ENCODE measurements around the gene REEP5.
A peak's percentile ranks its signal among the peaks of the same experiment; 100 is the strongest.
"Not testable (repeated sequence)": the region's sequence is repeated elsewhere in the genome, so short reads cannot be mapped to it uniquely, and the experiment has no call there.

Gene REEP5

DNA sequence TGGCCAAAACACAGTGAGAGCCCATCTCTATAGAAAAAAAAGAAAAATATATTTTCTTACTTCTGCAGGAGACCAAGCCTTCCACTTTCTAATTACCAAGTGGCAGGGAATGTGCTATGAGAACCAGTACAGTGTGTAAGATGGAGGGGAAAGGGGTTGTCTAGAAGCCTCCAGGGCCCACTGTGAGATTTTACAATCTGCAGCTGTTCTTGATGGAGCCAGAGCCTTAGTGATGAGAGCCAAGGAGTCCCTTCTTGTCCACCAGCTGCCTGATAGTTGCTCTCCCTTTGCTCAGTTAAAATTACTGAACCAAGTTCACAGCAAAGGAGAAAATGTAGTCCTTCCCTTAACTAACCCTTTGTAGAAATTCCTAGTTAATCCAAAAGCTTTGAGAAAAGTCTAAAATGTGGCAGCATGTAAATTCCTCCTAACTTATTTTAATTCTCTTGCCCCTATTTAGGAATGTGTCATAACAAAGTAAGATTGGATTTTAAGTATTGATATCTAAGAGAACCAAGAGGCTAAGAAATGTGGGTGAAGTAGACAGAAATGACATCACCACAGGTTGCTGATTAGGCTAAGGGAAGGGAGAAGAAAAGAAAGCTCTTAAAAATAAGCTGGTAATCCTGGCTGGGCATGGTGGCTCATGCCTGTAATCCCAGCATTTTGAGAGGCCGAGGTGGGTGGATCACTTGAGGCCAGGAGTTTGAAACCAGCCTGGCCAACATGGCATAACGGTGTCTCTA, 41.6 kb downstream of the REEP5 start:
- Mint-ChIP-seq H3K9me3 (no peaks in the 10 kb centered on the region), H3K36me3 (ENCODE audit: low read depth) (peaks cover 47% of the 10 kb centered on the region), H3K27me3 (no peaks in the 10 kb centered on the region), H3K4me1 (ENCODE audit: low read depth) (peaks cover 30% of the 10 kb centered on the region), H3K27ac (peak overlapping the region; percentile 65), H3K4me3 (no peak overlapping the region)

- Mint-ChIP-seq H3K36me3 (ENCODE audit: low read depth) (peaks cover 47% of the 10 kb centered on the region), H3K27ac (peak overlapping the region; percentile 83), H3K27me3 (no peaks in the 10 kb centered on the region), H3K9me3 (no peaks in the 10 kb centered on the region), H3K4me1 (ENCODE audit: low read depth) (peaks cover 30% of the 10 kb centered on the region), H3K4me3 (peak overlapping the region; percentile 39)
These were observed 43.3 kb downstream of the REEP5 start for GRCh38 chr5:112878760-112879159.

DNA sequence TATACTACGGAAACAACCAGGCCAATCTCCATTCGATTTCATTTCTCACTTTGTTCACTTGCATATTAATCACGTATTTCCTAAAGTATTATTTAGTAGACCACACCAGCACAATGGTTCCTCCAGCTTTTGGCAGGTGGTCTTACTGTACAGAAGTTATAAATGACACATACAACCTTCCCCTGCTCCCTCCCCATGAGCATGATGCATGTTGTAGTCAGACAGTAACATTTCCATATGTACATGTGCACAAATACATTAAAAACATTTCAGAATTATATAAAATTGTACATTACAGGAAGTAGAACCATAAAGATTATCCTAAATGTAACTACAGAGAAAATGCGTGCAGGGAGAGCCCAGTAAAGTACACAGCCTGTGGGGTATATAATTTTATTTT, 43.9 kb downstream of the REEP5 start:
- H3K4me3 Mint-ChIP-seq: no peak overlapping the region
- H3K9me3 Mint-ChIP-seq: no peaks in the 10 kb centered on the region
- no peaks in the 10 kb centered on the region for H3K27me3 Mint-ChIP-seq
- H3K4me1 Mint-ChIP-seq (ENCODE audit: low read depth): peaks cover 34% of the 10 kb centered on the region
- no peak overlapping the region for H3K27ac Mint-ChIP-seq
- H3K36me3 Mint-ChIP-seq (ENCODE audit: low read depth): peaks cover 51% of the 10 kb centered on the region

DNA sequence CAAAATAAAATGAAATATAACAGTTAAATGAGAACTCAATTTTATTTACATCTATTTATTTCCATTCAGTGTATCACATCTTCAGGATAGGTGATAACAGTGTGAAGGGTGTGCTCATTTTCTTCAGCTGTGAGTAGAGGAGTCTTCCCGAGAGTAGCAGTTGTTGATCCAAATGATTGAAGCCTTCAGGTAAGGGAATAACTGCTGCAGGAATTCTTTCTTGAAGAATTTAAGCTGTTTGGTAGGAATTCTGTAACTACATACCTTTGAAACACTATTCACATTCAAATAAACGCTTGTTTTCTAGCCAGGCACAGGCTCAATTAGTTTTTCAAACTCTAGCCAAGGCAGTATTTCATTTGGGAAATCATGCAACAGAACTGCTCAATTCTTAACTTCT, 45.7 kb downstream of the REEP5 start:
- Mint-ChIP-seq H3K4me3 (no peak overlapping the region), H3K27ac (no peak overlapping the region), H3K27me3 (no peaks in the 10 kb centered on the region), H3K4me1 (ENCODE audit: low read depth) (peaks cover 37% of the 10 kb centered on the region), H3K9me3 (no peaks in the 10 kb centered on the region), H3K36me3 (ENCODE audit: low read depth) (peaks cover 63% of the 10 kb centered on the region)

- Mint-ChIP-seq H3K36me3 (ENCODE audit: low read depth) (peaks cover 68% of the 10 kb centered on the region), H3K4me1 (ENCODE audit: low read depth) (peaks cover 42% of the 10 kb centered on the region), H3K27ac (no peak overlapping the region), H3K4me3 (no peak overlapping the region), H3K27me3 (no peaks in the 10 kb centered on the region), H3K9me3 (no peaks in the 10 kb centered on the region)
These were observed 51.1 kb downstream of the REEP5 start for GRCh38 chr5:112870966-112871365.

- no peaks in the 10 kb centered on the region for H3K27me3 Mint-ChIP-seq
- H3K4me3 Mint-ChIP-seq: no peak overlapping the region
- H3K9me3 Mint-ChIP-seq: no peaks in the 10 kb centered on the region
- no peak overlapping the region for H3K27ac Mint-ChIP-seq
- H3K4me1 Mint-ChIP-seq (ENCODE audit: low read depth): peaks cover 42% of the 10 kb centered on the region
- H3K36me3 Mint-ChIP-seq (ENCODE audit: low read depth): peaks cover 60% of the 10 kb centered on the region
These were observed 52.1 kb downstream of the REEP5 start for GRCh38 chr5:112869948-112870347.

- no peaks in the 10 kb centered on the region for H3K9me3 Mint-ChIP-seq
- H3K27me3 Mint-ChIP-seq: no peaks in the 10 kb centered on the region
- H3K27ac Mint-ChIP-seq: peak overlapping the region; percentile 6
- H3K36me3 Mint-ChIP-seq (ENCODE audit: low read depth): peaks cover 67% of the 10 kb centered on the region
- peaks cover 54% of the 10 kb centered on the region for H3K4me1 Mint-ChIP-seq (ENCODE audit: low read depth)
- no peak overlapping the region for H3K4me3 Mint-ChIP-seq
These were observed 54.6 kb downstream of the REEP5 start for GRCh38 chr5:112867411-112867810.

DNA sequence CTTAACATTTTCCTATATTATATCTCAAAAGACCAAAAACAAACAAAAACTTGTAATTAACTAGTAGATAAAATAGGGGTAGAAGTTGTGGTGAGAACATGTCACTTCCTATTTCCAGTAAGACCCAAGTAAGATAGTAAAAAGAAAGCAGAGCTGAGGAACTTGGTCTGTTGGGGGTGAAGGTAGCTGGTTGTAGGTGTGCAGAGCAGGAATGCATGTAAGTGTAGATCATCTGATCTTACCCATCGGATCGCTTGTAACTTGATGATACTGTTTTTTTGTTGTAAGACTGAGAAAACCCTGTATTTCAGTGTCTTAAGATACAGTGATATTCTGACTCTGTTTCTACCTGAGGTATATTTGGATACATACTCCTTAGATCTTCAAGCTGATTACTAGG, 55.3 kb downstream of the REEP5 start:
- Mint-ChIP-seq H3K36me3 (ENCODE audit: low read depth) (peaks cover 68% of the 10 kb centered on the region), H3K4me1 (ENCODE audit: low read depth) (peaks cover 60% of the 10 kb centered on the region), H3K9me3 (no peaks in the 10 kb centered on the region), H3K4me3 (no peak overlapping the region), H3K27ac (peak overlapping the region; percentile 6), H3K27me3 (no peaks in the 10 kb centered on the region)

GRCh38 chr5:112865128-112865527, 56.9 kb downstream of the REEP5 start:
- Mint-ChIP-seq H3K36me3 (ENCODE audit: low read depth) (peaks cover 62% of the 10 kb centered on the region), H3K27me3 (no peaks in the 10 kb centered on the region), H3K9me3 (no peaks in the 10 kb centered on the region), H3K4me1 (ENCODE audit: low read depth) (peaks cover 62% of the 10 kb centered on the region), H3K27ac (no peak overlapping the region), H3K4me3 (no peak overlapping the region)

DNA sequence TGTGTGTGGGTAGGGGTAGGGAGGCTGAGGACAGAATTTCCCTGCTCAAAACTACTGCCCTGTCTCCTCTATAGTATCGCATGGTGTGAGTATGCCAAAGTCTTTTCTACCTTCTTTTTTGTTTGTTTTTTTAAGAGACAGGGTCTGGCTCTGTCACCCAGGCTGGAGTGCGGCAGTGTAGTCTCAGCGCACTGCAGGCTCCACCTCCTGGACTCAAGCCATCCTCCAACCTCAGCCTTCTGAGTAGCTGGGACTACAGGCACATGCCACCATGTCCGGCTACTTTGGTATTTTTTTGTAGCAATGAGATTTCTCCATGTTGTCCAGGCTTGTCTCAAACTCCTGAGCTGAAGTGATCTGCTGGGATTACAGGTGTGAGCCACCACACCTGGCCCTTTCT, 58.5 kb downstream of the REEP5 start:
- Mint-ChIP-seq H3K9me3 (no peaks in the 10 kb centered on the region), H3K4me3 (peak overlapping the region; percentile 97), H3K27ac (peak overlapping the region; percentile 76), H3K27me3 (no peaks in the 10 kb centered on the region), H3K4me1 (ENCODE audit: low read depth) (peaks cover 47% of the 10 kb centered on the region), H3K36me3 (ENCODE audit: low read depth) (peaks cover 48% of the 10 kb centered on the region)

- H3K4me3 Mint-ChIP-seq: peak overlapping the region; percentile 97
- peaks cover 39% of the 10 kb centered on the region for H3K4me1 Mint-ChIP-seq (ENCODE audit: low read depth)
- H3K9me3 Mint-ChIP-seq: no peaks in the 10 kb centered on the region
- peaks cover 7% of the 10 kb centered on the region for H3K27me3 Mint-ChIP-seq
- peak overlapping the region; percentile 99 for H3K27ac Mint-ChIP-seq
- H3K36me3 Mint-ChIP-seq (ENCODE audit: low read depth): peaks cover 34% of the 10 kb centered on the region
These were observed 59.9 kb downstream of the REEP5 start for GRCh38 chr5:112862085-112862484.

DNA sequence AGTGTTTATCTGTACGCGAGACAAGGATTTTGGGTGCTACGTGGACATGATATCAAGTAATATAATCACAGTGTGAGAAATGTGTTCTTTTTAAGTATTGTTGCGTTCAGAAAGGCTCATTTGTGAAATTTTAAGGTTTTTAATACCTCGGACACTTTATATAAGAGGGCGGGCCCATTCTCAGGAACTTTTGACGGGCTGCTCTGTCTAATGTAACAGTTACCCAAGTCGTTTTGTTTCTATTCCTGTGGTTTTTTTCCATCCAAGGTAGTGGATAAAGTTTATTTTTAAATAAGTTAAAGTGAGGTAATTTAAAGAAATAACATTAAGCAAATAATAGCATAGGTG, 60.4 kb downstream of the REEP5 start:
- peak overlapping the region; percentile 99 for H3K27ac Mint-ChIP-seq
- peaks cover 34% of the 10 kb centered on the region for H3K4me1 Mint-ChIP-seq (ENCODE audit: low read depth)
- H3K27me3 Mint-ChIP-seq: peaks cover 8% of the 10 kb centered on the region
- H3K4me3 Mint-ChIP-seq: peak overlapping the region; percentile 97
- H3K36me3 Mint-ChIP-seq (ENCODE audit: low read depth): peaks cover 30% of the 10 kb centered on the region
- H3K9me3 Mint-ChIP-seq: no peaks in the 10 kb centered on the region

DNA sequence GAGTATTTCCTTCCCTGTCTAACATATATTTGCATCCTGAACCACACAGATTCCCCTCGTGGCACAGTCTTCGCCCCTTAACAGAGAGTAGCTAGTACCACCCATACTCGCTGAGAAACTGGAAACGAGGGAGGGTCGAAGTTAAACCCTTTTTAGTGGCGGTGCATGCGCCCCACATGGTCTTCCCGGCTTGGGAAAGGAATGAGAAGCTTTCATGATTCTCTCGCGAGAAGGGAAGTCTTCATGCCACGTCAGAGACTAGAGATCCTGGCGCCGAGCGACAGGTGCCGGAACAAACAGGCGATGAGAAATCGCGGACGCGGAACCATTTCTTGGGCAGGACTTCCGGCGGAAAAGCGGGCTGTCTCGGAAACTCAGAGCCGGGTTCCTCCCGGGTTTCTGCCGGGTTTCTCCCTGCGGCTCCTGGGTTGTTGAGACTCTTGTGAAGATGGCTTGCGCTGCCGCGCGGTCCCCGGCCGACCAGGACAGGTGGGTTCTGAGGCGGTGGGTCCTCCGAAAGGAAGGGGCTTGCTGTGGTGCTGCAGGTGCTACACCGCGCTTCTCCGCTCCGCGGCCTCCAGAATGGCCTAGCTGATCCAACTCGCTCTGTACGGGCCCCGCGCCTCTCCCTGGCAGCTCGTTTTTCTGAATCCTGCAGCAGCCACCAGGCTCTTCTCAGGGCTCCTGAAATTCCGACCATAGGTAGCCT, 60.9 kb downstream of the REEP5 start, which contains the start of gene SRP19:
TSS of gene SRP19 (plus strand) at position 359 of the 709 bp plus-strand sequence. CDS start at position 449, 90 bp downstream.
- H3K27ac Mint-ChIP-seq: peak within 1 kb of the TSS; percentile 99
- H3K4me1 Mint-ChIP-seq (ENCODE audit: low read depth): peaks cover 33% of the 10 kb centered on the region
- H3K36me3 Mint-ChIP-seq (ENCODE audit: low read depth): peaks cover 27% of the 10 kb centered on the region
- H3K4me3 Mint-ChIP-seq: peak within 1 kb of the TSS; percentile 97
- no peaks in the 10 kb centered on the region for H3K9me3 Mint-ChIP-seq
- H3K27me3 Mint-ChIP-seq: peaks cover 13% of the 10 kb centered on the region

DNA sequence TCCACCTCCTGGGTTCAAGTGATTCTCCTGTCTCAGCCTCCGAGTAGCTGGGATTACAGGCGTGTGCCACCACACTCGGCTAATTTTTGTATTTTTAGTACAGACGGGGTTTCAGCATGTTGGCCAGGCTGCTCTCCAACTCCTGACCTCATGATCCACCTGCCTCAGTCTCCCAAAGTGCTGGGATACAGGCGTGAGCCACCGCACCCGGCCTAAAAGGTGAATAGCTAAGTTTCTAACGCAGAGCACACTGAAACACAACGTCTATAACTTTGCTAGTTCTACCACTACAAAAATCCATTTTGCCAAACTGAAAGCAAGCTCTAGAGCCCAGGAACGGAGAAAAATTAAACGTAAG, 61.5 kb downstream of the REEP5 start:
- H3K27ac Mint-ChIP-seq: peak overlapping the region; percentile 99
- H3K4me3 Mint-ChIP-seq: peak overlapping the region; percentile 97
- H3K36me3 Mint-ChIP-seq (ENCODE audit: low read depth): peaks cover 27% of the 10 kb centered on the region
- not testable (repeated sequence) for H3K9me3 Mint-ChIP-seq
- H3K27me3 Mint-ChIP-seq: peaks cover 18% of the 10 kb centered on the region
- H3K4me1 Mint-ChIP-seq (ENCODE audit: low read depth): peaks cover 33% of the 10 kb centered on the region

DNA sequence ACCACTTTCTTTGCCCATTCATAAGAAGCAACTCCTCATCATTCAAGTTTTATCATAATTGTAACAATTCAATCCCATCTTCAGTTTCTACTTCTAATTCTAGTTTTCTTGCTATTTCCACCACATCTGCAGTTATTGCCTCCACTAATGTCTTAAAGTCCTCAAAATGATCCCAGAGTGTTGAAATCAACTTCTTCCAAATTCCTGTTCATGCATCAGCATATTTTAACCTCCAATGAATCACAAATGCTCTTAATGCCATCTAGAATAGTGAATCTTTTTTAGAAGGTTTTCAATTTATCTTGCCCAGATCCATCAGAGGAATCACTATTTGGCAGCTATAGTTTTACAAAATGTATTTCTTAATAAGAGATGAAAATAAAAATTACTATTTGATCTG, 64.2 kb downstream of the REEP5 start:
- Mint-ChIP-seq H3K27ac (no peak overlapping the region), H3K9me3 (peaks cover 10% of the 10 kb centered on the region), H3K36me3 (ENCODE audit: low read depth) (peaks cover 20% of the 10 kb centered on the region), H3K4me1 (ENCODE audit: low read depth) (peaks cover 17% of the 10 kb centered on the region), H3K27me3 (peaks cover 38% of the 10 kb centered on the region), H3K4me3 (no peak overlapping the region)

Measured in stimulated activated naive CD8-positive, alpha-beta T cell treated with anti-CD3 and anti-CD28 coated beads, Interleukin-15, Interleukin-2, amounts not matched to agents 100 ng/mL and 50 ng/mL, for 24 hours (primary cell).